HG02763 (cell line): ENCODE measurements around the gene EPO.
A peak's percentile ranks its signal among the peaks of the same experiment; 100 is the strongest.
"Not testable (repeated sequence)": the region's sequence is repeated elsewhere in the genome, so short reads cannot be mapped to it uniquely, and the experiment has no call there.

Experiments
- ATAC-seq: cut with Tn5 transposase; IDR thresholded peaks from one replicate; pipeline ENCODE4 v1.9.1; 2021; ENCODE audit warnings: mild to moderate bottlenecking, moderate library complexity; ENCODE audit not compliant: unreplicated experiment

EPO gene

DNA sequence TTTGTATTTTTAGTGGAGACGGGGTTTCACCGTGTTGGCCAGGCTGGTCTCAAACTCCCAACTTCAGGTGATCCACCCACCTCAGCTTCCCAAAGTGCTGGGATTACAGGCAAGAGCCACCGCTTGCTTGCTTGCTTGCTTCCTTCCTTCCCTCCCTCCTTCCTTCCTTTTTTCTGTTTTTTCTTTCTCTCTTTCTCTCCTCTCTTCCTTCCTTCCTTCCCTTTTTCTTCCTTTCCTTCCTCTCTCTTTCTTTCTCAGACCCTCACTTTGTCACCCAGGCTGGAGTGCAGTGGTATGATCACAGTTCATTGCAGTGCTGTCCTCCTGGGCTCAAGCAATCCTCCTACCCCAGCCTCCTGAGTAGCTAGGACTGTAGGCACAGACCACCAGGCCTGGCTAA is 19.2 kb upstream of the EPO start:
- not testable (repeated sequence) for ATAC-seq

DNA sequence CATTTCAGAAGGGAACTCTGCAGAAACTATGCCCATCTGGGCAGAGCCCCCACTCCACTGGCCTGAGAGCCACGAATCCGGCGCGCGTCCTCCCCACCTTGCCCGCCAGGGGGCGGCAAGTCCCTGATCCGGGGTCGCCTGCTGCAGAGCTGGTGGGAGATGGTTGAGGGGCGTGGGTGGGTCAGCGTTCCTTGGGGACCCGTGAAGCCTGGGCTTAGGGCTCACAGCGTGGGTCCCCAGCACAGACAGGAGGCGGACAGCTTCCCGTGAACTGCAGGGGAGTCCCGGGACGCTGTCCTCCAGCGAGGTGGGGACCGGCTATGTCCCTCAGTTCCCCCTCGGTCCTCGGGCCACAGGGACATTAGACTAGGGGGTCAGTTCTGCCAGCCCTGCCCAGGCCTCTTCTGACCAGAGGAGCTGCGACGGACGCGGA is 14.9 kb upstream of the EPO start:
- peak; percentile 40 for ATAC-seq

DNA sequence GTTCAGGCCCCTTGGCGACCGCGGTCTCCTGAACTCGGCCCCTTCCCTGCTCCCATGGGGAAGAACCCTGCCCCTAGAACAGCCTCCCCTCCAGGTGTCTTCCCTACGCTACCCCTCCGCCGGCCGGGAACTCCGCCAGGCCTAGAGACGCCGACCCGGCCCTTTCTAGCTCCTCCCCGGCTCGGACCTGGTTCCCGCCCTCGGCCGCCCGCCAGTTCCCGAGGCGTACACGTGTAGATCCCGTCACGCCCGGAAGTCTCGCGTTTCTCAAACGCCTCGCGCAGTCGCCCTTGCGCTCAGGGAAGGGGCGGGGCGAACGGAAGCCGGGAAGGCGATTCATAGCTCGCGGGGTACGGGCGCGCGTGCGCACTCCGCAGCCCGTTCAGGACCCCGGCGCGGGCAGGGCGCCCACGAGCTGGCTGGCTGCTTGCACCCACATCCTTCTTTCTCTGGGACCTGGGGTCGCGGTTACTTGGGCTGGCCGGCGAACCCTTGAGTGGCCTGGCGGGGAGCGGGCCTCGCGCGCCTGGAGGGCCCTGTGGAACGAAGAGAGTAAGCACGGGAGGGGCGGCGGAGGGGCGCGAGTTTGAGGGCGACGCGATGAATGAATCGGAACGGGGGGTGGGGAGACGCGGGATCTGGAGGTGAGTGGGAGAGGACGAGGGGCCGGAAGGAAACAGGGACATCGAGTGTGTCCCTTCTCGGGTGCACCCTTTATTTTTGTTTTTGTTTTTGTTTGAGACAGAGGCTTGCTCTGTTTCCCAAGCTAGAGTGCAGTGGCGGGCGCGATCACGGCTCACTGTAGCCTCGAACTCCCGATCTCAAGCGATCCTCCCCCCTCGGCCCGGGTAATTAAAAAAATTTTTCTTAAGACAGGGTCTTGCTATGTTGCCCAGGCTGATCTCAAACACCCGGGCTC is 14.3 kb upstream of the EPO start, which contains the start of gene POP7:
Gene POP7, plus strand, starts transcription at position 369 of the 919 bp plus-strand sequence. CDS start 710 bp downstream, outside the sequence.
- peak; percentile 92 for ATAC-seq

DNA sequence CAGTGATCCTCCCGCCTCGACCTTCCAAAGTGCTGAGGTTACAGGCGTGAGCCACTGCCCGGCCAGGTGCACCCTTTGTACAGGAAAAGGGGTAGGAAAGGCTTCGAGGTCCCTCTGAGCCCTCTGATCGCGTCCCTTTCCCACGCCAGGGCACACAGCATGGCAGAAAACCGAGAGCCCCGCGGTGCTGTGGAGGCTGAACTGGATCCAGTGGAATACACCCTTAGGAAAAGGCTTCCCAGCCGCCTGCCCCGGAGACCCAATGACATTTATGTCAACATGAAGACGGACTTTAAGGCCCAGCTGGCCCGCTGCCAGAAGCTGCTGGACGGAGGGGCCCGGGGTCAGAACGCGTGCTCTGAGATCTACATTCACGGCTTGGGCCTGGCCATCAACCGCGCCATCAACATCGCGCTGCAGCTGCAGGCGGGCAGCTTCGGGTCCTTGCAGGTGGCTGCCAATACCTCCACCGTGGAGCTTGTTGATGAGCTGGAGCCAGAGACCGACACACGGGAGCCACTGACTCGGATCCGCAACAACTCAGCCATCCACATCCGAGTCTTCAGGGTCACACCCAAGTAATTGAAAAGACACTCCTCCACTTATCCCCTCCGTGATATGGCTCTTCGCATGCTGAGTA is 13.5 kb upstream of the EPO start:
- ATAC-seq, result no peak

DNA sequence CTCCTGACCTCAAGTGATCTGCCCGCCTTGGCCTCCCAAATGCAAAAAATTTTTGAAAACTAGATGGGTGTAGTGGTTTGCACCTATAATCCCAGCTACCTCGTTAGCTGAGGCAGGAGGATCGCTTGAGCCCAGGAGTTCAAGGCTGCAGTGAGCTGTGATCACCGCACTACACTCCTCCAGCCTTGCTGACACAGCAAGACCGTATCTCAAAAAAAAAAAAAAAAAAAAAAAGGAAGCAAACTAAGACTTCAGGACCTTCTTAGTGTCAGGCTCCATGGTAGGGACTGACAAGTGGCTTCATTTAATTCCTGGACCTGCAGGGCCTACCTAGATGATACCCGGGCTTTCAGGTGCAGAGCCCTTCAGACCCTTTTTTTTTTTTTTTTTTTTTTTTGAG is 11.9 kb upstream of the EPO start:
- no peak for ATAC-seq

DNA sequence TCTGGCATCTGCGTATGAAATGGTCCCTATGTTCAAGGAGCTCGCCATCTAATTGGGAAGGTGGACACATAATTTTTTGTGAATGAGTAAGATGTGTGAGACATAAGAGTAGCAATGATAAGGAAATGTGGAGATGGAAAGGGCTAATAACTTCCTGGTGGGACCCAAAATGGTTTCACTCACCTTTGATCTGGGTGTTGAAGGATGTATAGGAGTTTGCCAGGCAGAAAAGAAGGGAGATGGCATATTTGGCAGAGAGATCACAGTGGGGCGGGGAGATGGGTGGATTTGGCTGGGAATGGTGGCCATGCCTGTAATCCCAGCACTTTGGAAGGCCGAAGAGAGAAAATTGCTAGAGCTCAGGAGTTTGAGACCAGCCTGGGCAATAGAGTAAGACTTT is 9.8 kb upstream of the EPO start:
- ATAC-seq, result no peak

DNA sequence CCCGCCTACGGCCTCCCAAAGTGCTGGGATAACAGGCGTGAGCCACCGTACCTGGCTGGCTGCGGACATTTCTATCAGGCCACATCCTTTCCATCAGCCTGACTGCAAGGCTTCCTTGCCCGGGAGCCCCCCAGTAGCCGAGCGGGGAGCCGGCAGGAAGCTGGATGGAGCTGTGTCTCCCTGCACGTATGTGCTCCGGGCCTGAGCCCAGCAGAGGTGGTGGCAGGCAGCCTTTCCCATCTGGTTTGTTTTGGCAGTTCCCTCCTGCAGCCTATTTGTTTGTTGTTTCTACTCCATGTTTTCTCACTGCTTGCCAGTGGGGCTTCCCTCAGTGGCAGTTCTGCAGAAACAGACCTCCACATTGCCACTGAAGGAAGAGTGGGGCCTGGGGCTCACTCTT is 8.9 kb upstream of the EPO start:
- no peak for ATAC-seq

DNA sequence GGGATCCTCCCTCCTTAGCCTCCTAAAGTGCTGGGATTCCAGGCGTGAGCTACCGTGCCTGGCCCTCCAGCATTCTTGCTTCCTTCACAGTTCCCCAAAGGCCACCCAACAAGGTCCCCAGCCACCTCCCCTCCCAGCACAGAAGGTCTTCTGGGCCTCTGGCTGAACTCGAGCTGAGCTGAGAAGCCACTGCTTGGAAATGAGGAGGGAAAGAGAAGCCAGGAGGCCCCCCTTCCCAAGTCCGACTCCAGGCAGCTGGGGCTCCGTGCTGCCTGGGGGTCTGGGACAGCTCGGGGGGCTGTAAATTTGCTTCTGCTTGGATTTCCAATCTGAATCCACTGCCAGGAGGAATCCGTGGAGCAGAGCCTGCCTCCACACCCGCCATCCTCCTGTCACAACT is 5.5 kb upstream of the EPO start:
- no peak for ATAC-seq

DNA sequence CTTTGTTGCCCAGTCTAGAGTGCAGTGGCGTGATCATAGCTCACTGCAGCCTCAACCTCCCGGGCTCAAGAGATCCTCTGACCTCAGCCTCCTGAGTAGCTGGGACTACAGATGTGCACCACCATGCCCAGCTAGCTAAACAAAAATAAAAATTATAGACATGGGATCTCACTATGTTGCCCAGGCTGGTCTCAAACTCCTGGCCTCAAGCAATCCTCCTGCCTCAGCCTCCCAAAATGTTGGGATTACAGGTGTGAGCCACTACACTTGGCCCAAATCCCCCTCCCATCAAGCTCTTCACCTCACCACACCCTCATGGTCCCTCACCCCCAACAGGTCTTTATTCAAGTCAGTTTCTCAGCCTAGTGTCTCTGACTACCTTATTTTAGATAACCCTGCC is 3.2 kb upstream of the EPO start:
- not testable (repeated sequence) for ATAC-seq

DNA sequence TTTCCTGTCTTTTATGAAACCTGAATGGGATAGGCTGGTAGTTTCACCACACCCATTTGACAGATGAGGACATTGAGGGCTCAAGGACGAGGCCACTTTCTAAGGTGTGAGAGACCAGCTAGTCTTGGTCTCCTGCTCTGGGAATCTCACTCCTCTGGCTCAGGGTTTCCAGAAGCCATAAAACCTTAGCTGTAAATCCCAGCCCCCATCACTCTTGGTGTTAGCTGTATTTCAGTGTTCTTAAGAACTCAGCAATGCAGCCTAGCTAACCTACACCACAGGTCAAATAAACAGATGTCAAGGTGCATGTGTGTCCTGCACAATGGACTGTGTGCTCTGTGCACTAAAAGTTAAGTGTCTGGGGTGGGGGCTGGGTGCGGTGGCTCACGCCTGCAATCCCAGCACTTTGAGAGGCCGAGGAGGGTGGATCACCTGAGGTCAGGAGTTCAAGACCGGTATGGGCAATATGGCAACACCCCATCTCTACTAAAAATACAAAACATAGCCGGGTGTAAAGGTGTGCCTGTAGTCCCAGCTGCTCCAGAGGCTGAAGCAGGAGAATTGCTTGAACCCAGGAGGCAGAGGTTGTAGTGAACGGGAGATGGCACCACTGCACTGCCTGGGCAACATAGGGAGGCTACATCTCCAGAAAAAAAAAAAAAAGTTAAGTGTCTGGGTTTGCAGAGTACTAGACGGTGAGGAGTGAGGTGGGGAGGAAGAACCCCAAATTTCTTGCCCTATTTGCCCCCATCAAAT is 567 bp upstream of the EPO start:
- ATAC-seq, result no peak

DNA sequence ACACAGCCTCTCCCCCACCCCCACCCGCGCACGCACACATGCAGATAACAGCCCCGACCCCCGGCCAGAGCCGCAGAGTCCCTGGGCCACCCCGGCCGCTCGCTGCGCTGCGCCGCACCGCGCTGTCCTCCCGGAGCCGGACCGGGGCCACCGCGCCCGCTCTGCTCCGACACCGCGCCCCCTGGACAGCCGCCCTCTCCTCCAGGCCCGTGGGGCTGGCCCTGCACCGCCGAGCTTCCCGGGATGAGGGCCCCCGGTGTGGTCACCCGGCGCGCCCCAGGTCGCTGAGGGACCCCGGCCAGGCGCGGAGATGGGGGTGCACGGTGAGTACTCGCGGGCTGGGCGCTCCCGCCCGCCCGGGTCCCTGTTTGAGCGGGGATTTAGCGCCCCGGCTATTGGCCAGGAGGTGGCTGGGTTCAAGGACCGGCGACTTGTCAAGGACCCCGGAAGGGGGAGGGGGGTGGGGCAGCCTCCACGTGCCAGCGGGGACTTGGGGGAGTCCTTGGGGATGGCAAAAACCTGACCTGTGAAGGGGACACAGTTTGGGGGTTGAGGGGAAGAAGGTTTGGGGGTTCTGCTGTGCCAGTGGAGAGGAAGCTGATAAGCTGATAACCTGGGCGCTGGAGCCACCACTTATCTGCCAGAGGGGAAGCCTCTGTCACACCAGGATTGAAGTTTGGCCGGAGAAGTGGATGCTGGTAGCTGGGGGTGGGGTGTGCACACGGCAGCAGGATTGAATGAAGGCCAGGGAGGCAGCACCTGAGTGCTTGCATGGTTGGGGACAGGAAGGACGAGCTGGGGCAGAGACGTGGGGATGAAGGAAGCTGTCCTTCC is 620 bp downstream of the EPO start:
- ATAC-seq, result no peak

DNA sequence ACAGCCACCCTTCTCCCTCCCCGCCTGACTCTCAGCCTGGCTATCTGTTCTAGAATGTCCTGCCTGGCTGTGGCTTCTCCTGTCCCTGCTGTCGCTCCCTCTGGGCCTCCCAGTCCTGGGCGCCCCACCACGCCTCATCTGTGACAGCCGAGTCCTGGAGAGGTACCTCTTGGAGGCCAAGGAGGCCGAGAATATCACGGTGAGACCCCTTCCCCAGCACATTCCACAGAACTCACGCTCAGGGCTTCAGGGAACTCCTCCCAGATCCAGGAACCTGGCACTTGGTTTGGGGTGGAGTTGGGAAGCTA is 1.2 kb downstream of the EPO start:
- no peak for ATAC-seq

DNA sequence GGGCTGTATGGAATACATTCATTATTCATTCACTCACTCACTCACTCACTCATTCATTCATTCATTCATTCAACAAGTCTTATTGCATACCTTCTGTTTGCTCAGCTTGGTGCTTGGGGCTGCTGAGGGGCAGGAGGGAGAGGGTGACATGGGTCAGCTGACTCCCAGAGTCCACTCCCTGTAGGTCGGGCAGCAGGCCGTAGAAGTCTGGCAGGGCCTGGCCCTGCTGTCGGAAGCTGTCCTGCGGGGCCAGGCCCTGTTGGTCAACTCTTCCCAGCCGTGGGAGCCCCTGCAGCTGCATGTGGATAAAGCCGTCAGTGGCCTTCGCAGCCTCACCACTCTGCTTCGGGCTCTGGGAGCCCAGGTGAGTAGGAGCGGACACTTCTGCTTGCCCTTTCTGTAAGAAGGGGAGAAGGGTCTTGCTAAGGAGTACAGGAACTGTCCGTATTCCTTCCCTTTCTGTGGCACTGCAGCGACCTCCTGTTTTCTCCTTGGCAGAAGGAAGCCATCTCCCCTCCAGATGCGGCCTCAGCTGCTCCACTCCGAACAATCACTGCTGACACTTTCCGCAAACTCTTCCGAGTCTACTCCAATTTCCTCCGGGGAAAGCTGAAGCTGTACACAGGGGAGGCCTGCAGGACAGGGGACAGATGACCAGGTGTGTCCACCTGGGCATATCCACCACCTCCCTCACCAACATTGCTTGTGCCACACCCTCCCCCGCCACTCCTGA is 2.4 kb downstream of the EPO start:
- no peak for ATAC-seq

DNA sequence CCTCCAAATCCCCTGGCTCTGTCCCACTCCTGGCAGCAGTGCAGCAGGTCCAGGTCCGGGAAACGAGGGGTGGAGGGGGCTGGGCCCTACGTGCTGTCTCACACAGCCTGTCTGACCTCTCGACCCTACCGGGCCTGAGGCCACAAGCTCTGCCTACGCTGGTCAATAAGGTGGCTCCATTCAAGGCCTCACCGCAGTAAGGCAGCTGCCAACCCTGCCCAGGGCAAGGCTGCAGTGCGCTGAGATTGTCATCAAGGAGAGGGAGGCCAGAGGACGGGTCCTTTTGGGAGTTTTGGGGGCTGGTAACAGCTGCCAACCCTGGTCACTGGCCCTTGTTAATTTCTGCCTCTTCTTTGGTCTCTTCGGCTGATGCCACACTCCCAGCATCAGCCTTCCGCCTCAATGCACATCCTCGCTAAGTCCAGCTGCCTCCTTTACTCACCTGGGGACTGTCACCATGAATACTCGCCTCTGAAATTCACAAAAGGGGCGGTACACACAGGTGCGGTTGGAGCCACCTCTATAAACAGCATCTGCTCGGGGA is 3.5 kb downstream of the EPO start:
- ATAC-seq, result no peak

DNA sequence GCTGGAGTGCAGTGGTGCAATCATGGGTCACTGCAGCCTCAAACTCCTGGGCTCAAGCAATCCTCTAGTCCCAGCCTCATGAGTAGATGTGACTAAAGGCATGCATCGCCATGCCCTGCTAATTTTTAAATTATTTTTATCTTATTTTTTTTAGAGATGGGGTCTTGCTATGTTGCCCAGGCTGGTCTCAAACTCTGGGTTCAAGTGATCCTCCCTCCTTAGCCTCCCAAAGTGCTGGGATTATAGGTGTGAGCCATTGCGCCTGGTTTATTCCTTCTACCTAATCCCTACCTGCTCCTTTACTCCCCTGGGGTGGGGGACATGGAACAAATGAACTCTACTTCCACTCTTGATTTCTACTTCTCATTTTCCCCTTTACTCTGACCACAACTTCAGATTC is 4.1 kb downstream of the EPO start:
- not testable (repeated sequence) for ATAC-seq

DNA sequence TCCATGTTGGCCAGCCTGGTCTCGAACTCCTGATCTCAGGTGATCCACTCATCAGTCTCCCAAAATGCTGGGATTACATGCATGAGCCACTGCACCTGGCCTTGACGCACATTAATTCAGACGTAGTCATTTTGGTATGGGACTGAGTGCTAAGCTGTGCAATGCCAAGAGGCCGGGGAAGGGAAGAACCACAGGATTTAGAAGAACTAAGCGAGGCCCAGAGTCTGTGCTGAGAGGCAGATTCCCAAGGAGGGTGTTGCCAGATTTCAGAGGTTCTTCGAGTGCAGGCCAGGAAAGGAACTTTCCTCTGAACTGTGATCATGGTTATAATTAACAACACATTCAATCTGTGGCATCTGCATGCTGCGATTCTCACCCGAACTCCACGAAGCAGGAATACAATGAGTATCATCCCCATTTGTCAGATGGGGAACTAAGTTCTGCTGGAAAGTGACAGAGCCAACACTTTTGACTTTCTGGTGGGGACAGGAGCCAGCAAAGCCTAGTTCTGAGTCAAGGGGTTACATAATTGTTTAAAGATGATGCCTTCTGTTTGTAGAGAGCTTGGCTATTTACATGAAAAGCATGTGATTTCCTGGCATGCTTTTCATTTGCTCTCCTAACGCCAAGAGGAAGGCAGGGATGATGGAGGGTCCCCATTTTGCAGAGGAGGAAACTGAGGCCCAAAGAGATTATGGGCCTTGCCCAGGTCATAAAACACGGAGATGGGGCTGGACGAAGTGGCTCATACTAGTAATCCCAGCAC is 6.9 kb downstream of the EPO start:
- no peak for ATAC-seq

DNA sequence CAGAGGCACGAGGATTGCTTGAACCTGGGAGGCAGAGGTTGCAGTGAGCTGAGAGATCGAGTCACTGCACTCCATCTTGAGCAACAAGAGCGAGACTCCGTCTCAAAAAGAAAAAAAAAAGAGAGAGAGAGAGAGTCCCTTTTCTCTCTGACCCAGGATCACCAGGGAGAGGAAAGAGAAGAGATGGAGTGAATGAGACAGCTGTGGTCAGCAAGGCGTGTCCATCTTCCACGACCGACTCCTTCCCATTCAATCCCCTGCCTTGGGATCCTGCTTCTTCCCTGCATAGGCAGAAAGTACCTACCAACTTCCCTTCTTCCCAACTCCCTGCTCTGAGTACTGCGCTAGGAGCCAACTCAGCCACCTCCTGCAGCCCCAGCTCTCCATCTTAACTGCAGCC is 7.9 kb downstream of the EPO start:
- ATAC-seq, result no peak

DNA sequence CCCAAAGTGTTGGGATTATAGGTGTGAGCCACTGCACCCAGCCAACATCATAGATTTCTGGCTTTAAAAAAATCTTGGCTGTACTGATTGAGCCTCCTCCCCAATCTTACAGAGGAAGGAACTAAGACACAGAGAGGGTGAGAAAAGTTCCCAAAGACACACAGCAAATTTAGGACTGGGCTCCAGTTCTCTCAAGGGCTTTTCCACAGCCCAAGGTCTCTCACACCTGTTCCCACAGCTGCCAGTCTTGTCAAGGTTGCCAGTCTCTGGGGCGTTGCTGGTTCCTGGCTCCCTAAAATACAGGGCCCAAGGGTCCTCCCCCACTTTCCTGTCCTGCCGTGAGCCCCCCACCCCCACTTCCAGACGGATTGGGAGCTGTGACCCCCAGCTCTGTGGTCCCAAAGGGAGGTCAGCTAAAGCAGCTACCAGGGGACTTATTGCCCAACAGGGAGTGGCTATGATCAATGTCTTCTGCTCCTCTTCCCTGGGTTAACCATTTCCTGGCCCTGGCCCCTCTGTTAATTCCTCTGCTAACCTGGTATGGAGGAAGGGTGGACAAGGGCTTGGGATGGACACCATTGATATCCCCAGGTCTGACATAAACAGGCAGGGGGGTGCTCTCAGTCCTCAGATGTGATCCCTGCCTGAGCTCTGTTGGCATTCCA is 10.0 kb downstream of the EPO start:
- ATAC-seq, result no peak
